H4 (cell line): Measurements from ENCODE around the gene G6PD. TPM values are rescaled to one million over a fixed set of nuclear protein-coding genes. Genes with fewer than 3 reads are reported as not detected.
"Not testable (repeated sequence)": the region's sequence is repeated elsewhere in the genome, so short reads cannot be mapped to it uniquely, and the experiment has no call there.

ENCODE experiments used
- DNase-seq: peaks from one replicate; pipeline ENCODE4 v3.0.0-alpha.2; 2015; ENCODE audit warnings: low spot score
- total RNA-seq: library from RNA; depleted of rRNA; stranded (reverse); fragments of >200 nt; shearing (Covaris generic); gene quantifications from 2 replicates; pipeline ENCODE4 v1.2.3, GENCODE V29; 2014

The G6PD gene
- total RNA-seq, 1 experiment from 2014 or later = 350 TPM

GRCh38 chrX:154542723-154543424 lies 3.8 kb downstream of the G6PD start:
- DNase-seq = peak; percentile 75

- DNase-seq = peak; percentile 90
These were observed 4.5 kb downstream of the G6PD start for GRCh38 chrX:154541896-154542722.

GRCh38 chrX:154541589-154541895 lies 5.1 kb downstream of the G6PD start:
- no peak for DNase-seq

DNA sequence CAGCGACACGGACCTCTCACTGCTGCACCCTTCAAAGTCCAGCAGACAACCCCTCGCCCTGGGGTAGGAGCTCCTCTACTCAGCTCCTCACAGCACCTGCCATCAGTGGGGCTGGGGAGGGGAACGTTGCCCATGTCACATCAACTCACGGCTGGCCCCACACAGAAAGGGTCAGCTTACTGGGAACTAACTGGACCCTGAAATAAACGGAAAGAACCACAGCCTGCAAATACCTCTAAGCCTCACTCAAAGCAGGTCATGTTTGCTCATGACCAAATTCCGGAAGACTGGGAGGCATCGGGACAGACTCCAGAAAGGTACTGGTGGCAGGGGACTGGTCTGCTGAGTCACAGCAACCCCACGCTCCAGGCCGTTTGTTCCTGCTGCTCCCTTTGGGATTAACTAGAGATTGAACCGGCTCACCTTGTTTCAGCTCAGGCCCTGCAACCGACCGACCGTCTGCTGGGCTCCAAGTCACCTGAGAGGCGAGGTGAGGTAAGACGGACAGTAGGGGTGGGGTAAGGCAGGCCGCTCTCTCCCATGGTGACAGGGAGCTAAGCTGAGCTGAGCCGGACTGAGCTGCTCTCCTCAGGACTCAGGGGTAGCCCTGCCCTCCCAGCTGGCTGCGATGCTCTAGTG lies 5.6 kb downstream of the G6PD start:
- DNase-seq = peak; percentile 63

DNA sequence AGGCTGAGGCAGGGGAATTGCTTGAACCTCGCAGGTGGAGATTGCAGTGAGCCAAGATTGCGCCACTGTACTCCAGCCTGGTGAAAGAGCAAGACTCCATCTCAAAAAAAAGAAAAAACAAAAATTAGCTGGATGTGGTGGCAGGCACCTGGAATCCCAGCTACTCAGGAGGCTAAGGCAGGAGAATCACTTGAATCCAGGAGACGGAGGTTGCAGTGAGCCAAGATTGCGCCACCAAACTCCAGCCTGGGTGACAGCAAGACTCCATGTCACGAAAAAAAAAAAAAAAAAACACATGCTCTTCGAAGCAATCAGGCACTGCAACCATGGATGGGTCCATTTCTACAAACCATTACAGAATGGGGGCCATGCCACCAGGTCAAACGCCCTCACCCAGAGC lies 6.3 kb downstream of the G6PD start:
- DNase-seq = not testable (repeated sequence)

DNA sequence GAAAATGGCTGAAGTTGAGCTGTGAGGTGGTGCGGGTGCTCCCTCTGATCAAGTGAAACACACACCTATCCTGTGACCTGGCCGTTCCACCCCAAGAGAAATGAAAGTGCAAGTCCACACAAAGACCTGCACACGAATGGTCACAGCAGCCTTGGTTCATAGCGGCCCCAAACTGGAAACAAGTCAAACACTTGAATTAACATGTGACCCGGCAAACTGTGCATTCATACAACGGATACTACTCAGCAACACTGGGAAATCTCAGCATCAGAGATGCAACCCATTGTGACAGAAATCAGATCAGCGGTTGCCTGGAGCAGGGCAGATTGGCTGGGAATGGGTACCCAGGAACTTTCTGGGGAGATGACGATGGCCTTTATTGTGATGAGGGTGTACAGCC lies 7.6 kb downstream of the G6PD start:
- no peak for DNase-seq

GRCh38 chrX:154535892-154536291 lies 10.8 kb downstream of the G6PD start:
- peak; percentile 4 for DNase-seq

DNA sequence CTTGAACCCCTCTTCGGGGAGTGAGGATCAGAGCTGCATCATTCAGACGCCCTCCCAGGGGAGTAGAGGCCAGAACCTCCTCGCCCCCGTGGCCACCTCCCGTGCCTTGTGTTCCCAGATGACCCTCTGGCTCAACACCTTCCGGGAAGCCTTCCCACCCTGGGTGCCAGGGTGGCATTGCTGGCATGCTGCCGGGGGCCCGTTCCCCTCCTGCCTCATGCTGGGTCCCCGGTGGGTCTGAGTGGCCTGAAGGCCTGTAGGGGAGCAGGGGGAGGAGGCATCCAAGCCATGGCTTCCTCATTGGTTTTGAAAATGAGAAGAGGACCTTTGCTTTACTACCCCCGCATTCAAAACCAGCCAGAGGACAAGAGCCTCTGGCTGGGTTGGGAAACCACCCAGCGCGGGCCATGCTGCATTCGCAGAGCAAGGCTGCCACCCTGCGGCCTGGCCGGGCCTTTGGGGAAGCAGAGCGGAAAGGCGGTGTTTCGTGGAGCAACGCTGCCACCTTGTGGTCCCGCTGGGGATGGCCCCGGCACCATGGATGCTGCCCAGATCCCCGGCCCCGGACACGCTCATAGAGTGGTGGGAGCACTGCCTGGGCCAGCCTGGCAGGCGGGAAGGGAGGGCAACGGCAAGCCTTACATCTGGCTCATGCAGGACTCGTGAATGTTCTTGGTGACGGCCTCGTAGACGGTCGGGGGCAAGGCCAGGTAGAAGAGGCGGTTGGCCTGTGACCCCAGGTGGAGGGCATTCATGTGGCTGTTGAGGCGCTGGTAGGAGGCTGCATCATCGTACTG lies 11.9 kb downstream of the G6PD start:
- peak; percentile 76 for DNase-seq

- DNase-seq = no peak
These were observed 14.0 kb downstream of the G6PD start for GRCh38 chrX:154532690-154533089.

GRCh38 chrX:154531626-154532025 lies 15.0 kb downstream of the G6PD start:
- DNase-seq = no peak

GRCh38 chrX:154530286-154530685 lies 16.4 kb downstream of the G6PD start:
- DNase-seq = no peak

GRCh38 chrX:154529206-154529612 lies 17.4 kb downstream of the G6PD start:
- DNase-seq = no peak

DNA sequence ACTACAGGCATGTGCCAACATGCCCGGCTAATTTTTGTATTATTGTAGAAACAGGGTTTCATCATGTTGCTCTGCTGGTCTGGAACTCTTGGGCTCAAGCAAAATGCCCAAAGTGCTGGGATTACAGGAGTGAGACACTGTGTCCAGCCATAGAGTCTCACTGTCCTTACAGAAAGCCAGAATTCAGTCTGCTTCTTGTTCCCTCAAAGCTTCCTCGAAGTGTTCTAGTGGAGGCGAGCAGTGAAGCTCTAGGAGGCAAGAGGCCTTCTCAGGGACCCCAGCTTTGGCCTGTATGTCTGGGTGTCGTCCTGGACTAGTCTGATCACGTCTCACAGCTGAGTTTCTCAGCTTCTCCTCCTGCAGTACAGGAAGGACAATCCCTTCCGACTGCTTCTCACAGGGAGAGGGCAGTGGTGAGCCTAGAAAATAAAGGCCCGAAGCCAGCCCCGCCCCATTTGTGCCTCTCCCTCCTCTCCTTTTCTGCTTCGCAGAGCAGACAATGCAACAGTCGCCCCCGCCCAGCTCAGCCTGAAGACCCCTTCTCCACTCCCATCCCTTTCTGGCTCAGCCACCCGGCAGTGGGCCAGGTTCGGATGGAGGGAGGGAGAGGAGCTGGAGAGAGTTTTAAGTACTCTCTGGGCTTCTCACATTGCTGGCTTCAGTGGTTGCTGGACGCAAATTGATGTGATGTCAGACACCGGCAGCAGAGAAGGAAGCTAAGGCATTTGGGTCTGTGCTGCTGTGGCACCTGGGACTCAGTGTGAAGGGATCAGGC lies 19.6 kb downstream of the G6PD start:
- peak; percentile 79 for DNase-seq

DNA sequence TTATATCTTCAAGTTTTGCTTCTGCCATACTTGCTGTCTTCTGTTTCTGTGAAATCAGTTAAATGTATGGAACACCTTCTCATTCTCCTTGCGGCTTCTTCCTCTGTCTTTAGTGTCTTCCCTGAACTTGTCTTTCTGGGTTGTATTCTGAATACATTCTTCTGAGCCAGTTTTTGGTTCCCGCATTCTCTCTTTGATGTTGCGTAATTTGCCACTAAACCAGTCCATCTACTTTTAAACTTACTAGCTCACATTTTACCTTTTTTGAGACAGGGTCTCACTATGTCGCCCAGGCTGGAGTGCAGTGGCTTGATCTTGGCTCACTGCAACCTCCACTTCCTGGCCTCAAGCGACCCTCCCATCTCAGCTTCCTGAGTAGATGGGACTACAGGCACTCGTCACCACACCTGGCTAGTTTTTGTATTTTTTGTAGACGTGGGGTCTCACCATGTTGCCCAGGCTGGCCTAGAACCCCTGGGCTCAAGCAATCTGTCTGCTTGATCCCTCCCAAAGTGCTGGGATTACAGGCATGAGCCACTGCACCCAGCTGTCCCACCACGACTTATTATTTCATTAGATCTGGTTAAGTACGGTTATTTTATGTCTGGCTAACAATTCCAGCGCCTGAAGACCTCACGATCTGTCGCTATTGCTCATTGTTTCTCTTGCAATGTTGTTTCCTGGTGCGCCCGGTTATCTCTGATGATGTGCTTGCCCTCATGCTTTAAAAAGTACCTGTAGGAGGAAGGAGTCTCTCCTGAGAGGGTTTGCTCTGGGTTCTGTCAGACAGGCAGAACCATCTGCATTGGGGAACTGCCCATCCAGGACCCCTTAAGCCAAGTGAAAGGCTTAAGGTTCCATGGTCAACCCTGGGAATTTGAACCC lies 20.8 kb downstream of the G6PD start:
- DNase-seq = no peak

DNA sequence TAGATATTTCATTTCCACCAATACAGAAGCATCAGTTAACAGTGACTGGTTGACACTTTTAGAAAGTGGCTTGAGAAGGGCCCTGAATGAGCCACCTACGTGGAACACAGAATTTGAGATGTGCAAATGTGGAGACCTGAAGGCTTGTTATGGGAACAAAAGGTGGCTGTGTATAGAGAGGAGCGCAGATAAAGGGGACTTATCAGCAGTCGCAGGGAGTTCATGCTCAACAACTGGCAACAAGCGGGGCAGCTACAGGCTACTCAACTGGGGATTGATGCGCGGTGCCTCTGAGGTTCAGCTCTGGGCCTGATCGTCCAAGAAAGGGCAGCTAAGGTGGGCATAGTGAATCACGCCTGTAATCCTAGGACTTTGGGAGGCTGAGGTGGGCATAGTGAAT lies 27.3 kb downstream of the G6PD start:
- DNase-seq = no peak

DNA sequence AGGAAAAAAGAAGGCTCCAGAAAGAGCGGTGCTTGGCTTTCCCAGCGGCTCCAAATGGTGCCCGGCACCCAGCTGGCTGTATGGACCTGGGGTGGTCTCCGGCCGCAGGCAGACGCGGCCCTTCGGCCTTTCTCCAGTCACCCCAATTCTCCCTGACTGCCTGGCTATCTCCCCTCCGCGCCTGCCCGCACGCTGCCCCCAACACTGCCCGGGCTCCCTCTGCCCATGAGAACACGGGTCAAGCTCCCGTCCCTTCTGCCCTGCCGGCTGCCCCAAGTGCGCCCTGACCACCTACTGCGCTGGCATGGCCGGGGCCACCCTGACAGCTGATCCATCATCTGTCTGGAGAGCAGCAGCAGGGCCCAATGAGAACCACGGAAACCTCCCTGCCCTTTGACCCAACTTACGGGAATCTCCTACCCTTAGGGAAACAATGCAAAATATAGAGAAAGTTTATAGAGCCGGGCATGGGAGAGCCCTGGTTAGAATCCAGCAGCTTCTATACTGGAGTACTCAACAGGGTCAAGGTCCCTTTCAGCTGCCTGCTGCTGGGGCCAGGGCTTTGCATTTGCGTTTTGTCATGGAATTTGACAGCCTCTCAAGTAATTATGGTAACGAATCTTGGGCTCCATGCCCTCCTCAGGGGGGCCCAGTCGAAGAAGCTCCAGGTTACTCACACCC lies 29.4 kb downstream of the G6PD start:
- no peak for DNase-seq

- DNase-seq = no peak
These were observed 30.0 kb downstream of the G6PD start for GRCh38 chrX:154516656-154517100.

DNA sequence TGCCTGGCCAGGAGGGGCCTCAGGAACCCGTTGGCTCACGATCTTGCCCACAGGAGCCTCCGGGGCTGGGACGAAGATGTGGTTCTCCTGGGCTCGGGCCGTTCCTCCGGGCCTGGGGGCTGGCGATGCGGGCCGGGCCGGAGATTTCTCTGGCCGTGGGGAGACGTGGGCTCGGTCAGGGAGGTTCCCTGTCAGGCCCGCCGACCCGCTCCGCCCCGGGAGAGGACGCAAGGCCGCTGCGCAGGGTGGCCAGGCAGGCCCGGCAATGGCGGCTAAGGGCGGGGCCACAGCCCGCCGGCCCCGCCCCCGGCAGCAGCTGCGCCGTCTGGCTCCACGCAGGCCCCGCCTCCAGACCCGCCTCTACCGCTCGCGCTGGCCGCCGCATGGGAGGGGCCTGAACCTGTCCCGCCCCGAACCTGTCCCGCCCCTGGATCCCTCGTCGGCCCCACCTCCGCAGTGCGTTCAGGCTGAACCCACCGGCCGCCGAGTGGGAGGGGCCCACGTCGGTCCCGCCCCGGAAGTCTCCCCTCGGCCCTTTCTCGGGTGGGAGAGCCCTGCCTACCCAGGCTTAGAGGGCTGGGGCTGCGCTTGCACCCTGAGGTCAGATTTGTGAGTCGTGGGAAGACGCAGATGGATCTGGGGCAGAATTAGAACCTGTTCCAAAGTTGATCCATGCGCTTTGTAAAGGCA lies 30.5 kb downstream of the G6PD start, which contains the start of gene FAM3A:
FAM3A (minus strand) TSS at position 267 of the 690 bp plus-strand sequence. CDS start 460 bp downstream, outside the sequence.
- DNase-seq = peak; percentile 63
